DMS153 treated with DMSO at 0.1 percent for 48 hours (cell line): Measurements from ENCODE around the gene DBNDD1.

Experiments
- DNase-seq: peaks from one replicate; lab custom pipeline; 2025; ENCODE audit not compliant: unreplicated experiment; lab: John Stamatoyannopoulos, UW

Gene DBNDD1

DNA sequence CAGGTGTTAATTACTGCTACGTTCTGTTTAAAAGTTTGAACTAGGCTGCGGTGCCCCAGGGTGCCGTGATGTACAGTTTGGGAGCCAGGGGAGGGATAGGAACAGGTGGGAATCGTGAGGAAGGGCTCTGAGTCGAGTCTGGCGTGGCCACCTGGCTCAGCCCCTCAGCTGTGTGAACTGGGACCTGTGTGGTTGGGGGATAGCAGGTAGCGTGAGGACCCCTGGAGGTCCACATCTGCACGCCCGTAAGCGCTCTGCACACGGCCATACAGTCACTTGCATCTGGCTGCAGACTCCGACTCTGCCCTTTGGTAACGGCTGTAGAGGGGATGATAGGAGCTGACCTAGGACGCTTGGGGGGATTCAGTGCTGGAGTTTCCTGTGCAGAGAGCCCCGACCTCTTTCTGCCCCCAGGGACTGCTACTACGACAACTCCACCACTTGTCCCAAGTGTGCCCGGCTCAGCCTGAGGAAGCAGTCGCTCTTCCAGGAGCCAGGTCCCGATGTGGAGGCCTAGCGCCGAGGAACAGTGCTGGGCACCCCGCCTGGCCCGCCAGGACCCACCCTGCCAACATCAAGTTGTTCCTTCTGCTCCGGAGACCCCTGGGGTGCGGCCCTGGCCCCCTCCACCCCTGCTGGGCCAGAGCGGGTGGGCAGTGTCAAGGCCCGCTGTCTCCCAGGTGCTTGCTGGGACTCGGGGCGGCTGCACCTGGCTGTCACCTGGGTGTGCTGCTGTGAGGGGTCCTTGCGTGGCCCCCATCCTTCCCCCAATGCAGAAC is 53.6 kb downstream of the DBNDD1 start:
- no peak for DNase-seq

DNA sequence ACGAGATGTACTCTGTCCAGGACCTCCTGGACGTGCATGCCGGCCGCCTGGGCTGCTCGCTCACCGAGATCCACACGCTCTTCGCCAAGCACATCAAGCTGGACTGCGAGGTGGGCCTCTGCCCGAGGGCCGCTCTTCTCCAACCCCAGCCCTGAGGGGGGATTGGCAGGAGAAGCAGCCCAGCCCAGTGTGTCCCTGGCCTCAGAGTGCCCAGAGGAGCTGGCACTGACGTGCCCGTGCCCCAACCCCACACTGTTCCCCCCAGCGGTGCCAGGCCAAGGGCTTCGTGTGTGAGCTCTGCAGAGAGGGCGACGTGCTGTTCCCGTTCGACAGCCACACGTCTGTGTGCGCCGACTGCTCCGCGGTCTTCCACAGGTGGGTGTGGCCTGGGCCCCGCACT is 55.1 kb downstream of the DBNDD1 start:
- DNase-seq: no peak

DNA sequence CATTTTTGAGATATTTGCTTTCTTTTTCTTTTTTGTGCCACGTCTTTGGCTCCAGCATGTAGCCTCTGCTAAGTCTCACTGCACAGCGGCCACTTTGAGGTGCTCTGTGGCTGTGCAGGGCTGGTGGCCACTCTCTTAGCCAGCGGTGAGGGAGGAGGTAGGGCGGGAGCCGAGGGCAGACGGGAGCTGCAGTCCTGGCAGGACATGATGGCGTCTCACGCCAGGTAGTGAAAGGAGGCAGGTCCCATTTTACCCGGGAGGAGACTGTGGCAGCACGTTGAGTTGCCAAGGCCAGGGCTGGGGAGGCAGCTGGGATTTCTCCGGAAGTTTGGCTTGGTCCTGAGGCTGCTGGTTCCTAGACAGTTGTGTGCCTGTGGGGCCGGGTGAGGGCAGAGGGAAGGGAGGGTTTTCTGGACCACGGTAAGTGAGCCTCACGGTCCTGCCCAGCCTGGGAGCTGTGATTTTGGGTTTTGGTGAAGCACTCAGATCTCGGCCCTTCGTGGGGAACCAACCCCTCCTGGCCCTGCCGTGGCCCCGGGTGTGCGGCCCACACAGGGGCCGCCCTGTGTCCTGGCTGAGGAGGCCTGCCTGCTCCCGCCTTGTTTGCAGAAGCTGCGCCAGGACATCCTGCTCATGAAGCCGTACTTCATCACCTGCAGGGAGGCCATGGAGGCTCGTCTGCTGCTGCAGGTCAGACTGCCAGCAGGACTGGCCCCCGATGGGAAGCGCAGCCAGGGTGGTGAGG is 56.3 kb downstream of the DBNDD1 start:
- no peak for DNase-seq

DNA sequence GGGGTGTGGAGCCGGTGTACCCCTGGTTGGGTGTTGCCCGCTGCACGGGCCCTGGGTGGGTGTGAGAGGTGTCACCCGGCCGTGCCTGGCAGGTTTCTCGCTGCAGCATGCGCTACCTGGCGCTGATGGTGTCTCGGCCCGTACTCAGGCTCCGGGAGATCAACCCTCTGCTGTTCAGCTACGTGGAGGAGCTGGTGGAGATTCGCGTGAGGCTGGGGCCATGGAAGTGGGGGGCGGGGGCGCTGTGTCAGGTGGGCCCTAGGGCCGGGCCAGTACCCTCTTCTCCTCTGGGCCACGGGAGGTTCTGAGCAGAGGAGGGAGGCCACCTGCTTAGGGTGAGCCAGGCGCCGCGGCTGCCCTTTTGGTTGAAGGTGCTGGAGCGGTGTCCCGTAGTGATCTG is 57.3 kb downstream of the DBNDD1 start:
- no peak for DNase-seq

DNA sequence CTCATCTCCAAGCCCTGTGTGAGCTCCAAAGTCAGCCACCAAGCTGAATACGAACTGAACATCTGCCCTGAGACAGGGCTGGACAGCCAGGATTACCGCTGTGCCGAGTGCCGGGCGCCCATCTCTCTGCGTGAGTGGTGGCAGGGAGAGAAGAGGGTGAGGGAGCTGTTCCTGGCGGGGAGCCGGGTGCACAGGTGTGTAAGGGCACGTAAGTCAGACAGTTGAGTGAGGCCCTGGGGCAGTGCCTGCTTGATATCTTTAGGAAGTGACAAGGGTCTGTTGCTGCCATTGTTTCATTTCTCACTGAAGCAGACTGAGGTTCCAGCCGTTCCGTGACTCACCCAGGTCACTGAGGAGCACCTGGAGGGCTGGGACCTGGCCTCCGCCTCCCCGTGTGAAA is 58.3 kb downstream of the DBNDD1 start:
- no peak for DNase-seq

DNA sequence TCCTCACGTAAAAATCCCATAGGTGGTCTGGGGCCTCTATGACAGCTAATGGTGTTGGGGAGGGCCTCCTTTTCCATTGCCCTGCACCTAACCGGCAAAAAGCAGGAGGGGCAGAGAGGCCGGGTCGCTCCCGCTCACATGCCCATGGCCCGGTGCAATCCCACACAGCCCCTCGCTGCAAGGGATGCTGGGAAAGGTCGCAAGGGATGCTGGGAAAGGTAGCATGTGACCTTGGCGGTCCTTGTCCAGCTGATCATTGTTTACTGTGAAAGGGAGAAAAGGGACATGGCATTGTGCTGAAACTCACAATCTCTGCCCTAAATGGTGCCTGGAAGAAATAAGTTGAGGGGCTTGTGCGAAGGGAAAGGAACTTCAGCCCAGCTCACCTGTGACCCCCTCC is 60.7 kb downstream of the DBNDD1 start:
- no peak for DNase-seq

DNA sequence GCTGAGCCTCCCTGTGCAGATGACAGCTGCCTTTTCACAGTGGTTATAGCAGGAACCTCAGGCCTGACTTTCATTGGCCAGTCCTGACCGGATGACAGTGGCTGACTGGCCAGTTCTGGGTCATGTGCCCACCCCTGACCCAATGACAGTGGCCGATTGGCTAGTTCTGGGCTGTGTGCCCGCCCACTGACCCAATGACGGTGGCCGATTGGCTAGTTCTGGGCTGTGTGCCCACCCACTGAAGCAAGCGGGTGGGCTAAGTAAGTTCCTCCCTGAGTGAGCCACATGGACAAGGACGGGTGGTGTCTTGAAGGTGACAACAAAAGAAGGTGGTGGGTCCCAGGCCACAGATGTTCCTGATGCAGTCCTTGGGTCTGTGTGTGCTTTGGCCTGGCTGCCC is 61.2 kb downstream of the DBNDD1 start:
- no peak for DNase-seq

DNA sequence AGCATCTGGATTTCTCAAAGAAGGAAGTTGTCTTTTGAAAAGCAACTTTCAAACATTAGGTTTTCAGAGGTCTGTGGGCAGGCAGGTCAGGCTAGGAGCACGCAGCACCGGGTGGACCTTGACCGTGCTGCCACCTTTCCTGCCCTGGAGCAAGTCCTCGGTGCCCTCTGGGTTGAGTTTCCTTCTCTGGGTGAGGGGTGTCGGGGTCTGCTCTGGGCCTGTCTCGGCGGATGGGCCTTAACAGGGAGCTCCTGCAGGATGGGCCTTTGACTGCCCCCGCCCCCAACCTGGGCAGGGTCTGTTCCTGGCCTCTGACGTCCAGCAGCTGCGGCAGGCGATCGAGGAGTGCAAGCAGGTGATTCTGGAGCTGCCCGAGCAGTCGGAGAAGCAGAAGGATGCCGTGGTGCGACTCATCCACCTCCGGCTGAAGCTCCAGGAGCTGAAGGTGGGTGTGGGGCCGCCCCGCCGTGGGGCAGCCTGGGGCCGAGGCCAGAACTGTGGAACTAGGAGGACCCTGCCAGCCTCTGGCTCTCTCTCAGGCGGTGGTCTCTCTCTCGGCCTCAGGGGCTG is 62.0 kb downstream of the DBNDD1 start:
- DNase-seq: no peak

DNA sequence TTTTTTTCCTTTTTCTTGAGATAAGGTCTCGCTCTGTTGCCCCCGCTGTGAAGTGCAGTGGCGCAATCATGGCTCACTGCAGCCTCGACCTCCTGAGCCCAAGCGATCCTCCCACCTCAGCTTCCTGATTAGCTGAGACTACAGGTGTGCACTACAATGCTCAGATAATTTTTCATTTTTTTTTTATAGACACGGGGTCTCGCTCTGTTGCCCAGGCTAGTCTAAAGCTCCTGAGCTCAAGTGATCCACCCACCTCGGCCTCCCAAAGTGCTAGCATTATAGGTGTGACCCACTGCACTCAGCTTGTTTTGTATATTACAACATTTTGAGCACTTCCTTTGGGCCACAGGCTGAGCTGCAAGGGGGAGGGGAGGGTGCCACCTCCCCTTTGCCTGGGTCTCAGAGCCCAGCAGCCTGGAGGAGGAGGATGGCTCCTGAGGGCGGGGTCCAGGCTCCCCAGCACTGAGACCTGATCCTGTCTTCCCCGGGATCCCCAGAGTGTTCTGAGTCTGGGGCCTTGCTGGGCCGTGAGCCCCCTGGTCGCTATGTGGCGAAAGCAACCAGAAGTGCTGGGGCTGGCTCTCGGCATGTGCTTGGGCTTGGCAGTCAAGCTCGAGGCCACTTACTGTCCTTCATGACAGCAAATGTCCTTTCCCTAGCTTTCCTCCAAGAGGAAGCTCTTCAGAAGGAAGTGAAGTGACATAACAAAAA is 62.6 kb downstream of the DBNDD1 start:
- no peak for DNase-seq

DNA sequence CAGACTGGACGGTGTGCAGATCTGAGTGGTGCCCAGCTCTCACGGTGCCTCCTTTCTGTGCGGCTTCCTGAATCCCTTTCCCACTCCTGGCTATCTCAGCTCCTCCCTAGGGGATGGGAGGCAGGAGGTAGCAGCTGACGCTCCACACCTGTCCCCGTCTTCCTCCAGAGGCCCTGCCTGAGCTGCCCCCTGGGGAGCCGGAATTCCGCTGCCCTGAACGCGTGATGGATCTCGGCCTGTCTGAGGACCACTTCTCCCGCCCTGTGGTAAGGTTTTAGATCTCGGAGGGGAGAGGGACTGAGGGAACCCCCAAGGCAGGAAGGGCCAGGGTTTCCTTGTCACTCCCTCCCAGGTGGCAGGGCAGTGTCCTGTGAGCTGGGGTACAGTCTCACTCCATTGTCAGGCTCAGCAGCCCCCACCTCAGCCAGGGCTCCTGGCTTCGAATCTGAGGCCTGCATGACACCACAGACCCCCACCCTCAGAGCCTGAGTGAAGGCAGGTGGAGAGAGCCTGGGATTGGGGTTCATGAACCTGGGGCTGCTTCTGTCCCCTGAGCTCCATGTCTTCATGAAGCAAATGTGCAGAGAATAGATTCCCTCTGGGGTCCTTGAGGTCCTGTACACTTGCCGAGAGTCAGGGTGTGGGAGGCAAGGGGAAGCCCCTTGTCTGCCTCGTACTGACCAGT is 64.1 kb downstream of the DBNDD1 start:
- DNase-seq: no peak
